SK-N-SH (cell line): ENCODE measurements around the gene HPRT1.

ENCODE experiments used
- CTCF ChIP-seq: fragments of 200-600 bp; sonication (generic); IDR thresholded peaks from 2 replicates; pipeline ENCODE4 v1.6.1; 2017; ENCODE audit warnings: antibody characterized with exemption, mild to moderate bottlenecking, moderate library complexity
- MXI1 ChIP-seq: IDR thresholded peaks from 2 replicates; pipeline ENCODE4 v1.6.1; 2012; ENCODE audit warnings: mild to moderate bottlenecking, low read depth, low read length, improper control_type of control experiment

DNA sequence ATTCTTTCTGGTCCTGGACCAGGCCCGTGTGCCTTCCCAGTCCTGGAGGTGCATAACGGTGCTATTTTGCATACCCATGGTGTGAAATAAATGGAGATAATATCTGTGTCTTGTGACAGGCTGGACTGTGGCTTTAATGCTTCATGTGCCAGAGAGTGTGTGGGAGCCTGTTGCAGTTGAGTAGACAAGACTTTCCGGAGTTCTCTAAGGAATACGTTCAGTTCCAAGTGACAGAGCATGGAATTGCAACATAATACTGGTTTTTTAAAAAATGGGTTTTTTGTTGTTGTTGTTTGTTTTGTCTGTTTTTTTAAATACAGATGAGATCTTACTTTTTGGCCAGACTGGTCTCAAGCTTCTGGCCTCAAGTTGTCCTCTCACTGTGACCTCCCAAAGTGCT is 74.0 kb downstream of the HPRT1 start:
- TF ChIP-seq MXI1 (no peak), CTCF (no peak)
